ENCODE data around the gene FAM89B.

Gene FAM89B

DNA sequence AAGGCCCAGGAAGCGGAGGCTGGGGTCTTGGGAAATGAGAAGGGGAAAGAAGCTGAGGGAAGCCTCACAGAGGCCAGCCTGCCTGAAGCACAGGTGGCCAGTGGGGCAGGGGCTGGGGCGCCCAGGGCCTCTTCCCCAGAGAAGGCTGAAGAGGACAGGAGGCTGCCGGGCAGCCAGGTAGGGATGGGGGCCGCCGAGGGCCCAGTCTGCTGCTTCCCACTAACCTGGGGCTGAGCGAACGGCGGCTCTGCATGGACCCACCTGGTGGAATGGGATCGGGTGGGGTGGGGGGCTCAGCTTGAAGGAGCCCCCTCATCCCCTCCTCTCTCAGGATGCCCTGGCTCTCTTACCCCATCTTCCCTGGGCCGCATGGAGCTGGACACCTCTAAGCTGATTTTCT lies 11.3 kb downstream of the FAM89B start:
- Histone ChIP-seq H3K9me2 (replicated peaks; ENCODE audit: insufficient read depth, low read length) (no peaks in the 10 kb centered on the region), H2AFZ (ENCODE audit: low read length) (no peak overlapping the region), H3K9me3 (replicated peaks; ENCODE audit: insufficient read depth, low read length) (no peaks in the 10 kb centered on the region), H3F3A (ENCODE audit: insufficient read depth, low read length) (peaks cover 29% of the 10 kb centered on the region), H3K4me1 (ENCODE audit: low read length) (peaks cover 28% of the 10 kb centered on the region), H3K9ac (ENCODE audit: low read length) (no peak overlapping the region), H3K79me2 (ENCODE audit: low read length) (peaks cover 31% of the 10 kb centered on the region), H3K4me3 (ENCODE audit: low read length) (no peak overlapping the region), H3K27me3 (replicated peaks; ENCODE audit: insufficient read depth, low read length) (no peaks in the 10 kb centered on the region), H3K4me2 (ENCODE audit: low read depth, low read length) (no peak overlapping the region), H4K20me1 (ENCODE audit: insufficient read depth, low read length) (no peaks in the 10 kb centered on the region), H3K27ac (ENCODE audit: low read length) (no peak overlapping the region), H3K36me3 (replicated peaks; ENCODE audit: insufficient read depth, low read length) (no peaks in the 10 kb centered on the region)
- TF ChIP-seq, protein P1, sequence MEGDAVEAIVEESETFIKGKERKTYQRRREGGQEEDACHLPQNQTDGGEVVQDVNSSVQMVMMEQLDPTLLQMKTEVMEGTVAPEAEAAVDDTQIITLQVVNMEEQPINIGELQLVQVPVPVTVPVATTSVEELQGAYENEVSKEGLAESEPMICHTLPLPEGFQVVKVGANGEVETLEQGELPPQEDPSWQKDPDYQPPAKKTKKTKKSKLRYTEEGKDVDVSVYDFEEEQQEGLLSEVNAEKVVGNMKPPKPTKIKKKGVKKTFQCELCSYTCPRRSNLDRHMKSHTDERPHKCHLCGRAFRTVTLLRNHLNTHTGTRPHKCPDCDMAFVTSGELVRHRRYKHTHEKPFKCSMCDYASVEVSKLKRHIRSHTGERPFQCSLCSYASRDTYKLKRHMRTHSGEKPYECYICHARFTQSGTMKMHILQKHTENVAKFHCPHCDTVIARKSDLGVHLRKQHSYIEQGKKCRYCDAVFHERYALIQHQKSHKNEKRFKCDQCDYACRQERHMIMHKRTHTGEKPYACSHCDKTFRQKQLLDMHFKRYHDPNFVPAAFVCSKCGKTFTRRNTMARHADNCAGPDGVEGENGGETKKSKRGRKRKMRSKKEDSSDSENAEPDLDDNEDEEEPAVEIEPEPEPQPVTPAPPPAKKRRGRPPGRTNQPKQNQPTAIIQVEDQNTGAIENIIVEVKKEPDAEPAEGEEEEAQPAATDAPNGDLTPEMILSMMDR (IDR thresholded peaks at IDR 0.05; ENCODE audit: low read length), result no peak
- TF ChIP-seq EZH2phosphoT487 (IDR thresholded peaks at IDR 0.05; ENCODE audit: low read length) (no peak), EZH2 (optimal IDR thresholded peaks at IDR 0.05; ENCODE audit: low read depth, low read length) (no peak)
- DNase-seq, result no peak

DNA sequence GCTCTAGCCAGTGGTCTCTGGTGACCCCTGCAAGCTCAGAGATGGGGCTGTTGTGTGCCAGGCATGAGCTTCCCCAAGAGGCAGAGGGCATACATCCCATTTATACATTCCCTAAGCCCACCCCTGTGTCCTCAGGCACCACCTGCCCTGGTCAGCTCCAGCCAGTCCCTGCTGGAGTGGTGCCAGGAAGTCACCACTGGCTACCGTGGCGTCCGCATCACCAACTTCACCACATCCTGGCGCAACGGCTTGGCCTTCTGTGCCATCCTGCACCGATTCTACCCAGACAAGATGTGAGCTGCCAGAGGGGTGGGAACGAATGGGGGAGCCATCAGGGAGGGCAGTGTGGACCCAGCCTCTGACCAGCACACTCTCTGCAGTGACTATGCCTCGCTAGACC lies 11.8 kb downstream of the FAM89B start:
- Histone ChIP-seq H4K20me1 (ENCODE audit: insufficient read depth, low read length) (no peaks in the 10 kb centered on the region), H3K4me3 (ENCODE audit: low read length) (no peak overlapping the region), H3F3A (ENCODE audit: insufficient read depth, low read length) (peaks cover 32% of the 10 kb centered on the region), H3K27me3 (replicated peaks; ENCODE audit: insufficient read depth, low read length) (no peaks in the 10 kb centered on the region), H3K4me2 (ENCODE audit: low read depth, low read length) (no peak overlapping the region), H3K9me2 (replicated peaks; ENCODE audit: insufficient read depth, low read length) (no peaks in the 10 kb centered on the region), H3K27ac (ENCODE audit: low read length) (no peak overlapping the region), H3K4me1 (ENCODE audit: low read length) (peaks cover 33% of the 10 kb centered on the region), H3K36me3 (replicated peaks; ENCODE audit: insufficient read depth, low read length) (no peaks in the 10 kb centered on the region), H3K9ac (ENCODE audit: low read length) (no peak overlapping the region), H2AFZ (ENCODE audit: low read length) (no peak overlapping the region), H3K79me2 (ENCODE audit: low read length) (peaks cover 30% of the 10 kb centered on the region), H3K9me3 (replicated peaks; ENCODE audit: insufficient read depth, low read length) (no peaks in the 10 kb centered on the region)
- TF ChIP-seq EZH2phosphoT487 (IDR thresholded peaks at IDR 0.05; ENCODE audit: low read length) (no peak), EZH2 (optimal IDR thresholded peaks at IDR 0.05; ENCODE audit: low read depth, low read length) (no peak)
- TF ChIP-seq, protein P1 (IDR thresholded peaks at IDR 0.05; ENCODE audit: low read length), result no peak
- no peak for DNase-seq

DNA sequence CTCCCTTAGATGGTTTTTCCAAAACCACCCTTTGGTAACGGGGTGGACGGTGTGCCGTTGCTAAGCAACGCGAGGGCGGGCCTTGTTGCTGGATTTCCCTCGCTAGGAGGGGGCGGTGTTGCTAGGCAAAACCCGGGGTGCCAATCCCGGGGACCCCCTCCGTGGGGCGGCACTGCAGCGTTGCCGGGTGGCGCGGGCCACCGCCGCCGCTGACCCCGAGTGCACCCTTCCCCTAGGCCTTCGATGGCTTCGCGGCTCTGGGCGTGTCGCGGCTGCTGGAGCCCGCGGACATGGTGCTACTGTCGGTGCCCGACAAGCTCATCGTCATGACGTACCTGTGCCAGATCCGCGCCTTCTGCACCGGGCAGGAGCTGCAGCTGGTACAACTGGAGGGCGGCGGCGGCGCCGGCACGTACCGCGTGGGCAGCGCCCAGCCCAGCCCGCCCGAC lies 12.4 kb downstream of the FAM89B start:
- Histone ChIP-seq H3K9me2 (replicated peaks; ENCODE audit: insufficient read depth, low read length) (no peaks in the 10 kb centered on the region), H3K9me3 (replicated peaks; ENCODE audit: insufficient read depth, low read length) (no peaks in the 10 kb centered on the region), H3K27ac (ENCODE audit: low read length) (no peak overlapping the region), H2AFZ (ENCODE audit: low read length) (no peak overlapping the region), H3K36me3 (replicated peaks; ENCODE audit: insufficient read depth, low read length) (no peaks in the 10 kb centered on the region), H3K4me3 (ENCODE audit: low read length) (no peak overlapping the region), H3K9ac (ENCODE audit: low read length) (no peak overlapping the region), H3K79me2 (ENCODE audit: low read length) (peaks cover 30% of the 10 kb centered on the region), H3K4me2 (ENCODE audit: low read depth, low read length) (no peak overlapping the region), H3F3A (ENCODE audit: insufficient read depth, low read length) (peaks cover 32% of the 10 kb centered on the region), H3K27me3 (replicated peaks; ENCODE audit: insufficient read depth, low read length) (no peaks in the 10 kb centered on the region), H3K4me1 (ENCODE audit: low read length) (peaks cover 33% of the 10 kb centered on the region), H4K20me1 (ENCODE audit: insufficient read depth, low read length) (no peaks in the 10 kb centered on the region)
- TF ChIP-seq, protein P1 (IDR thresholded peaks at IDR 0.05; ENCODE audit: low read length), result no peak
- no peak for DNase-seq

All from MM.1S (cell line).